HG02885 (cell line): ENCODE results near the gene SAMD15.
A peak's percentile ranks its signal among the peaks of the same experiment; 100 is the strongest.
"Not testable (repeated sequence)": the region's sequence is repeated elsewhere in the genome, so short reads cannot be mapped to it uniquely, and the experiment has no call there.

Experiments used
- ATAC-seq: cut with Tn5 transposase; IDR thresholded peaks from one replicate; pipeline ENCODE4 v1.9.1; 2021; ENCODE audit warnings: mild to moderate bottlenecking; ENCODE audit not compliant: unreplicated experiment, poor library complexity

Gene SAMD15

DNA sequence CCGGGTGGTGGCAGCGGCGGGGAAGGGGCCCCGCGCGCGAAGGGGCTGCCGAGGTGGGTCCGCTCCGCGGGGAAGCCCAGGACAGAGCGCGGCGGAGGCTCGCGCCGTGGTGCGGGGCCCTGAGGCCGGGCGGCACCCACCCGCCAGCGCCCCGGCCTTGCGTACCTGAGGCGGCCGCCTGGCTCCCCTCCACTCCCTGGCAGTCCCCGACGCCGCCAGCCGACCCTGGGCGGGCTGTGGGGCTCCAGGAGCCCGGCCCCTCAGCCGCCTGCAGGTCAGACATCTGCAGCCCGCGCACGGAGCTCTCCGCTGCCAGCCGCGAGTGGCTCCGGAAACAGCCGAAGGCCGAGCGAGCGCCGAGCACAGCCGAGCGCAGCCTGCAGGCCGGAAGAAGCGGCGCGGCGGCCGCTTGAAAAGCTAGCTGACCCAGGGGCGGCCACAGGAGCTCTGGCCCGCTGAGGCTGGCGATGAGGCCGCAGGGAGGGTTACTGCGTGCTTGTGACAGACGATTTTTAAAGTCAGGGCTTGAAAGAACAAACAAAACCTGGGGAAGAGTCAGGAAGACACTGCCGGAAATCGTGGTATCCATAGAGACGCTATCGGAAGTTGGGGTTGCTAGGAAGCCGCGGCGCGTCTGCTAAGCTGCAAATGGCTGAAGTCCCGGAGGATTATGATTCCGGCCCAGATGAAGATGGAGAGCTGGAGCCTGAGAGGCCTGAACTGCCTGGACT is at the start of gene SAMD15, which contains the start of gene TMED8:
Gene SAMD15, plus strand, starts transcription at position 609 of the 731 bp plus-strand sequence. Its CDS starts 40 bp downstream, at position 649.
Gene TMED8, minus strand, starts transcription at position 324 of the 731 bp plus-strand sequence. Its CDS starts 41 bp downstream, at position 283.
- ATAC-seq: peak; percentile 87

DNA sequence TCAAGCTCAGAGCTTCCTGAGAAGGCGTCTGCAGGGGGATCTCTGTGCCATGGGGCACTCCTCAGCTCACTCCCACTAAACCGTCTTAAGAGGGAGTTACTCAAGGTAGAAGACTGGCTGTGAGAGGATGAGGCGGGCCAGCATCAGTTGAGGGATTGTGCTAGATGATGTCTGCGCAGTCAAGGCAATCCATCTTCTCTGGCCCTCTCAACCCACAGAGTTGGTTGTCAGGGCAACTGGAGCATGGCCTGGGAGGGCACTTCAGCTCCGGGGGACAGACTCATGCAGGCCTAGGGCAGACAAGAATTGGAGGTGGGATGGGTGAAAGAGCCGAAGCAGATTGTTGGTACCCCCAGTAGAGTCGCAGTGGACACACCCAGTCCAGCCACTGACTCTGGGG is 47.3 kb upstream of the SAMD15 start:
- no peak for ATAC-seq

DNA sequence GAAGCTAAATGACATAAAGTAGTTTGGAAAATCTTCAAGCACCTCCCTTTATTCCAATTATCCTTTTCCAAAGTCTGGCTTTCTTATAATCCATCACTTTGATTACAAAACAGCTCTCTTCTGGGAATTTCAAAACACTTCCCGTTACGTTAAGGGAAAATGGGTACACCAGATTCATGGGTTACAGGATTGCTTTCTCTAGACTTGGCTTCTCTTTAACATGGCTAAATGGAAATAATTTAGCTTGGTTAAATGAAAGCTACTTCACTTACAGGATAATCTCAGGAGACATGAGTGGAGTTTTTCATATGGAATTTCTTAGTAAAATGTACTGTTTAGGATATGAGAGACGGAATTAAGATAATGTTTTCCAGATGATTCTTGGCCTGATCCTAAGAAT is 41.6 kb upstream of the SAMD15 start:
- ATAC-seq: no peak

DNA sequence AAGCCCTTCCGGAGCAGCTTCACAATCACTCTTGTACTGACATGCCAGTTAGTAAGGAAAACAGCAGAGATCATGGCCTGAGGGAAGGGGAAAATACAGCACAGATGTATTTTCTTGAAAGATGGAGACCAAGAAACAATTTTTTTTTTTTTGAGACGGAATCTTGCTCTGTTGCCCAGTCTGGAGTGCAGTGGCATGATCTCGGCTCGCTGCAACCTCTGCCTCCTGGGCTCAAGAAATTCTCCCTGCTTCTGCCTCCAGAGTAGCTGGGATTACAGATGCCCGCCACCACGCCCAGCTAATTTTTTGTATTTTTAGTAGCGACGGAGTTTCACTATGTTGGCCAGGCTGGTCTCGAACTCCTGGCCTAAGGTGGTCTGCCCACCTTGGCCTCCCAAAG is 39.9 kb upstream of the SAMD15 start:
- ATAC-seq: not testable (repeated sequence)

DNA sequence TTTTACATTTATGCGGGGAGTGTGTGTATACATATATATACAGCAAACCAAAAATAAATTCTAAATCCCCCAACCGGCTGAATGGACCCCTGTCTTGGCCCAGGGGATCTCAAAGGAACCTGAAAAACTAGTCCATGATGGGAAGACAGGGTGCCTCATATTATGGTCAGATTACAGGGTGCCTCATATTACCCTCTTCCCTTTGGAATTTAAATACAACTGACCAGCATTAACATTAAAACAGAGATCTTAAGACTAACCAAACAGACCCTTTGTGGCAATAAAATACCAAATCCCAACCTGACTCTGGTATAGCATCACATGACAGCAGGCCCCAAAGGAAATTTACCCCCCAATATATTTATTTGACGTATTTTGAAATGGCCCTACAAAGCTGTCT is 39.3 kb upstream of the SAMD15 start:
- no peak for ATAC-seq

DNA sequence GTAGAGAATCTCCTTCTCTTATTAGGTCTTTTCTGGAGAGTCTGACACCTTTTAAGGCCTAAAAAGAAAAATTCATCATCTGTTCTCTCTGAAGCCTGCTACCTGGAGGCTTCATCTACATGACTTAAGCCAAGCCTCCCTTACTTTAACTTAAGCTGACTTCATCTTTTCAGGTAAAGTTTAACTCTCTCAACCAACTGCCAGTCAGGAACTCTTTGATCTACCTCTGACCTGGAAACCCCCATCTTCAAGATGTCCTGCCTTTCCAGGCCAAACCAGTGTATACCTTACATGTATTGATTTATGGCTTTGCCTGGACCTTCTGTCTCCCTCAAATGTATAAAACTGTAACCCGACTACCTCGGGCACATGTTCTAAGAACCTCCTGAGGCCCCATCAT is 38.9 kb upstream of the SAMD15 start:
- no peak for ATAC-seq

DNA sequence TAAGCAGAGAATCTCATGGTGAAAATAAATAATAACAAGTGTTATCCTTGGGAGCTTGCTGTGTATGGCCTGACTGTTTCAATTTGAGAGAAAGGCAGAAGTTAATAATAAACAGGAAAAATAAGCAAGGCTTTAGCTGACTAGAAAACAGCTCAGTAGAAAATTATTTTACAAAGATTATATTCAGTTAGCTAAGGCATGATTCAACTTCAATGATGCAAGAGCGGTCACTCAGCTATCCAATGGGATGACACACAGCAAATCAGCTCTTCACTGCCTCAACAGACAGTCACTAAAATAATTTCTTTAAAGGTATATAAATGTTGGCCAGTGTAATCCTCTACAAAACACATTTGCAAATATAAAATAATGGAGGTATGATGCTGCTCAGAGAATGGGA is 37.8 kb upstream of the SAMD15 start:
- no peak for ATAC-seq

DNA sequence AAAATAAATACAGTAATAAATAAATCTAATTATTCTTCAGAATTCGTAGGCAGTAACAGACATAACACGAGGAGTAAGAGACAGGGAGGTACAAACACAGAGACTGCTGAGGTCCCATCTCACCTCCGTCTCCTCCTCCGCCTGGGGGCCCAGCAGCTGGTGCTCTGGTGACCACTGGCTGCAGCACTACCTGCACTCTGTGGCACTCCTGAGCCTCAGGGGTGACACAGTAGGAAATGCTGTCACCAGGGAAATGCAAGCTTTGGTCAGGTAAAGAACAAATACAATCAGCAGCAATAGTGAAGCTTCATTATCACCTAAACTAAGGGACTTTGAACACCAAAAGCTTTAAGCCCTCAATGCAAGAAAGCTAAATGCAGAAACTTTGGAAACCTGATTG is 36.8 kb upstream of the SAMD15 start:
- ATAC-seq: no peak

DNA sequence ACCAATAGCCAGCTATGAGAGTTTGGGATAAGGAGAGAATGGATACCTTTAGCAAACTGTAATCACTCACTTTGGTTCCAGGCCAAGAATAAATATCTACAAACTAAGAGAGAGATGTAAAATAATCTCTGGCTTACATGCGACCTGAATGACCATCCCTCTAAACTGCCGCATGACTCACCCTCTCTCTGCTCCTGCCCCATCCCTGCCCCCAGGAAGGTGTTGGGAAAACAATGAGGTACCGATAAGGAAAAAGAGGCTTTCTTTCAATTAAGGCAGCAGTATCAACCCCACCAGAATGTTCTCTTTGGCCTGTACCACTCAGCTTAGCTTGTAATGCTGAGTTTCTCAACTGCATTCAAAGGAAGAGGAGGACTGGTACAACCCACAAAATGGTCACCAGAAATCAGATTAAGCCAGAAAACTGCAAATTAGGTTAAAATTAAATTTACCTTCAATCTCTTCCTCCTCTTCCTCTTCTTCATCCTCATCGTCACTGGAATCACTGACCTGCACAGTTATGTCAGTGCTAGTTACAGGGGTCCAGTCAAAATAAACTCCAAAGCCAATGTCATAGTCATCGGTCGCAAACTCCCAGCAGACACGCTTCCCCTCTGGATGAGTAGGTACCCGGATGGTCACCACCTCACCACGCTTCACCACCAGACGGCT is 34.3 kb upstream of the SAMD15 start:
- ATAC-seq: no peak

DNA sequence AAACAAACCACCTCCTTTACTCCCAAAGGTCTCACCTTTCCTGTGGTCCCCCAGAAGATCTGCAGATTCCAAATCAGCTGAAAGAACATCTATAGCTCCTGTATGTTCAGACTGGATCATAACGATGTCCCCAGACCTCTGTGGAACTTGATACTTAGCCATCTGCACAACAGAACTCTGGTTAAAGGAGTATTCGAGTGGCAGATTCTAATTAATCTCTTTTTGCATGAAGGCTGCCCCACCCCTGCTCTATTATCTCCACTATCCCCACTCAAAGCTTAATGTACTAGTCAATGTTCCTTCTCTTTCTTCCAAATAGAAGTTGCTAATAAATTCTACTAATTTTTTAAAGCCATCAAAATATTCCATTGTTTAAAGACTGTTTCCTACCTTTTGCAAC is 33.5 kb upstream of the SAMD15 start:
- no peak for ATAC-seq

DNA sequence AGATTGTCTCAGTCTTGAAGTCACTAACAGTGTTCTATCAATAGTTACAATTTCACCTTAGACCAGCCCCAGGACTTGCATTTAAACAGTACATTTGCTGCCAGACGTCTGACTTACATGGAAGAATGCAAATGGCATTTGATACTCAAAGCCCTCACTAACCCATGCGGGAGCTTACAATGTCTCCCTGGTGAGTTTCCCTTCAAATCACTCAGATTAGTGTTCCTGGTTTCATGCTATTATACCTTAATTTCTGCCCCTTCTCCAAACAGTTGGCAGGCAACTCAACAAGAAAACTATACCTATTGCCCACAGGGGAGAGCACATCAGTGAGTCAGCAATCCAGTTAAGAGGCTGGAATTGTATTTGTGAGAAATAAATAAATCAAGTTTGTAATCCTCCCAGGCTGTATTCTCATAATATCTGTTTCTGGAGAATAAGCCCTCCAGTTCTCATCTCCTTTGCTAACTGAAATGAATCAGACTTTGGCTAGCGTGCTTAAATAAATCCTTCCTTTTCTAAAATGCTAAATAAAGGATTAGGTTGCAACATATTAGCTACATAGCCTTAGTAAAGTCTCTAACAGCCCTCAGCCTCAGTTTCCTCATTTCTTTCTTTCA is 32.7 kb upstream of the SAMD15 start:
- no peak for ATAC-seq

DNA sequence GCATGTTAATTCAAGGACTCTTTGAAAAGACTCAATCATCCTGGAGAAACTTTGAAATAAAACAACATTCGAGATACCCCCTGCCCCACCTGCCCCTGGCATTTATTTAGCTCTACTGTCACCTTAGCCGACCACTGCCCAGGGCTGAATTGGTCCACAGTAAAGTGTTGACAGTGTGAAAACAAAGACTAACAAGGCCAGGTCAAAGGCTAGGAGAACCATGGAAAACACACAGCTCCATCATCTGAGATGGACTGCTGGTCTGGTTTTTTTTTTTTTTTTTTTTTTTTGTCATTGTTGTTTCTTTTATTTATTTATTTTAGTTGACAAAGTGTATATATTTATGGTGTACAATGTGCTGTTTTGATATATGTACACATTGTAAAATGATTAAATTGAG is 30.7 kb upstream of the SAMD15 start:
- ATAC-seq: no peak

DNA sequence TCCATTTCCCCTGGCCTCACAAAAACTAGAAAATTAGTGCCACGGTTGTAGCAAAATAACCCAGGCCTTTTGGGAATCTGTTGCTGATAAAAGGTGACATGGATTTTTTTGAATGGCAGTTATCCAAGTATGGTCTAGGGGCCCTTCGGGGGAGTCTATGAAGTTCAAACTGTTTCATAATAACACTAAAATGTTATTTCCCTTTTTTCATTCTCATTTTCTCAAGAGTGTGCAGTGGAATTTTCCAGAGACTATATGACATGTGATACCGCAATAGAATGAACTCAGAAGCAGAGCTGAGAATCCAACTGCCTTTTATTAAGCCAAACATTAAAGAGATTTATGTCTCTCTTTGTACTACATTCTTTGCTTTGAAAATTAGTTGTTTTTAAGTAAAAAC is 29.4 kb upstream of the SAMD15 start:
- ATAC-seq: no peak

DNA sequence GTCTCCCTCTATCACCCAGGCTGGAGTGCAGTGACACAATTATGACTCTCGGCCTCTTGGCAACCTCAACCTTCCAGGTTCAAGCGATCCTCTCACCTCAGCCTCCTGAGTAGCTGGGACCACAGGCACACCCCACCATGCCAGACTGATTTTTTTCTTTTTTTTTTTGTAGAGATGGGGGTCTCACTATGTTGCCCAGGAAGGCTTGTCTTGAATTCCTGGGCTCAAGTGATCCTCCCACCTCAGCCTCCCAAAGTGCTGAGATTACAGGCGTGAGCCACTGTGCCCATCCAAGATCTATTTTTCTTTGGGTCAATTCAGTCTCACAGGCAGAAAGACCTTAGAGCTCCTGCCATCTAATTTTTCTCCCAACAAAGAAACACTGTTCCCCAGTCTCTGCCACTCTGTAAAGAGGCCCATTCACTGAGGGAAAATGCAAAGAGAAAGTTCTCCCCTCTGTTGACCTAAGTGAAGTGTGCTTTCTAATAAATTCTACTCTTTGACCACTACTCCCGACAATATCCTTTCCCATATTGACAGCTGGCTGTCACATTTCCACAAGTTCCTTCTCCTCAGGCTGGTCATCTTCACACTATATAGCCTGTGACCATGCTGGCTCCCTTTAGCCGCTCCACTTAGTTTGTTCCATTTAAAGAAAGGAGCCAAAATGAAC is 23.6 kb upstream of the SAMD15 start:
- ATAC-seq: no peak

DNA sequence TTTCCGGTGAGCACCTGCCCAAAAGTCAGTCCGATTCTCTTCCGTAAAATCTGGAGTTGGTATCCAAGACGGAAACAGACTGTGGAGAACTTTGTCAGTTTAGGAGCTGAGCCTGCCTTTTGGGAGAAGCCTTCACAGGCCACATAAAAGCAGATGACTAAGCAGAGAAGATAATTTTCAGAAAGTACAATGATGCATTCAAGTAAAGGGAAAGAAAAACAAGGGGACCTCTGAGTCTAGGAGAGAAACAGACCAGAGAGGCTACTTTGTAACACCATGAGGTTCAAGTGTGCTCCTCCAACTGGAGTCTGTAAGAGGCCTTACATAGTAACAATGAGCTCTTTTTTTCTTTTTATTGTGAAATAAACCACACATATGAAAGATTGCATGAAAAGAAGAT is 21.4 kb upstream of the SAMD15 start:
- no peak for ATAC-seq

DNA sequence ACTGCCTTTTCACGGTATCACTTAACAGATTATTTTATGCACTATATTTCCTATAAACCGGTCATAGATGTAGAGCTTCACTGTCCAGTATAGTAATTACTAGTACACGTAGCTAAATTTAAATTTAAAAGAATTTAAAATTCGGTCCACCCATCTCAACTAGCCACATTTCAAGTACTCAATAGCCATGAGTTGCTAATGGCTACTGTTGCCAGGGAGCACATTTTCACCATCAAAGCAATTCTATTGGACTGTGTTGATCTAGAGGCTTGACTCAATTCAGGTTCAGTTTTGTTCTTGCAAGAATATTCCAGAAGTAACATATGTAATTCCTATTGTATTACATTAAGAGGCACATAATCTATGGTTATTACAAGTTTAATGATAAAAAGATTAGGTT is 20.3 kb upstream of the SAMD15 start:
- no peak for ATAC-seq

DNA sequence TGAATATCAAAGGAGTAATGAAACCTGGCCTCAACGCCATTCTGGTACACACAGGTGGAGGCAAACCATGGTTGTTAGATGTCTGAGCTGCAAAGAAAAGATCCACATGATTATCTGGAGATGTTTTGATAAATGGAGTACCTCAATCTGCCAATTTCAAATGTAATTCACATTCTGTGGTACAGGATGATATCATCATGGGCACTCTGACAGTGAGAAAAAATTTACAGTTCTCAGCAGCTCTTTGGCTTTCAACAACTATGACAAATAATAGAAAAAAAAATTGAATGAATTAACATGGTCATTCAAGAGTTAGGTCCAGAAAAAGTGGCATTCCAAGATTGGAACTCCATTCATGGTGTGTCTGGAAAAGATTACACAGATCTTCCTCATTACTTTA is 17.6 kb upstream of the SAMD15 start:
- no peak for ATAC-seq

DNA sequence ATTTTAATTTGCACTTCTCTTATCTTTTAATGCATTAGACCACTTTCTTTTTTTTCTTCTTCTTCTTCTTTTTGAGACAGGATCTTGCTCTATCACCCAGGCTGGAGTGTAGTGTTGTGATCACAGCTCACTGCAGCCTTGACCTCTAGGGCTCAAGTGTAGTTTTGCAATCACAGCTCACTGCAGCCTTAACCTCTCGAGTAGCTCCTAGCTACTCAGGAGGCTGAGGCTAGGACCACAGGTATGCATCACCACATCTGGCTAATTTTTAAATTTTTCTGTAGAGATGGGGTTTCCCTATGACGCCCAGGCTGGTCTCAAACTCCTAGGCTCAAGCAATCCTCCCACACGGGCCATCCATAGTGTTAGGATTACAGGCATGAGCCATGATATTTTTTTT is 13.0 kb upstream of the SAMD15 start:
- ATAC-seq: no peak

DNA sequence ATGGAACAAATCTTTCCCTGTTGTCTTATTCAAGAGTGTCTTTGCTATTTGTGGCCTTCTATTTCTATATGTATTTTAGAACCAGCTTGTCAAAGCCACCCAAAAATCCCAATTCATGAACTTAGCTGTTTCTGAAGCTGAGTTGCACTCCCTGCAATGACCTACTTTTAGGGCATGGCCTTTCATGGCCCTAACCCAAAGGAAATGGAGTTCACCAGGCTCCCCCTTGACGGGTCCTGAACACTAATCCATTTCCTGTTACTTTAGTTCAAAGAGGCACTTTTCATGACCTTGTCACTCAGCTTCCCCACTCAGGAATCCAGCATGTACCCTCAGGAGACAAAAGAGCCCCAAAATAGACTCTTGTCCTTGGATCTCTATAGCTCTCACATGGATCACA is 7.9 kb upstream of the SAMD15 start:
- no peak for ATAC-seq

DNA sequence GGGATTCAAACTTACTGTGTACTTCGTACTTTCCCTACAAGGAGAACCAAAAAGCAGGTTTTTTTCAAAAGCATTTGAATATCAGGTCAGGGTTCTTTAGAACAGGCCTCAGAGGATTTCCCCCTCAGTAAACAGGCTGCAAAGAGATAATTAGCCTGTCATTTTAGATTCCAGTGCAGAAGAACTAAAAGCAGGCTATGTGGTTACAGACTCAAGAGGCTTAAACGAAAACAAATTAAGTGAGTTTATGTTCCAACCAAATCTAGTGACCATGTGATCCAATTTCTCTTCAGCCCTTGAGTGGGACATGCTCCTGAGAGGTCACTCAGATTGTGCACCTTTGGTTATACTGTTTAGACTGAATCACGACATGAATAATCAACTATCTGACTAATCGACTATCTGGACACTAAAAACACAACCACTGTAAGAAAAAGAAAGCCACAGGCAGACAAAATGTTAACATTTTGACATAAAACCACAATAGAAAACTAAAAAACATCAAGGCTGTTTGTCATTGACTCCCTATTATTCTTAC is 4.8 kb upstream of the SAMD15 start:
- peak; percentile 38 for ATAC-seq
